ENCODE measurements around the gene WDR59. TPM values are rescaled to one million over a fixed set of nuclear protein-coding genes. Genes with fewer than 3 reads are reported as not detected.
A peak's percentile ranks its signal among the peaks of the same experiment; 100 is the strongest.

The WDR59 gene
- total and polyA plus RNA-seq, 2 donors (not counting 3 experiments of a cell fraction or from before 2014, with no cell fraction given) = 51.1 to 60.0 TPM

DNA sequence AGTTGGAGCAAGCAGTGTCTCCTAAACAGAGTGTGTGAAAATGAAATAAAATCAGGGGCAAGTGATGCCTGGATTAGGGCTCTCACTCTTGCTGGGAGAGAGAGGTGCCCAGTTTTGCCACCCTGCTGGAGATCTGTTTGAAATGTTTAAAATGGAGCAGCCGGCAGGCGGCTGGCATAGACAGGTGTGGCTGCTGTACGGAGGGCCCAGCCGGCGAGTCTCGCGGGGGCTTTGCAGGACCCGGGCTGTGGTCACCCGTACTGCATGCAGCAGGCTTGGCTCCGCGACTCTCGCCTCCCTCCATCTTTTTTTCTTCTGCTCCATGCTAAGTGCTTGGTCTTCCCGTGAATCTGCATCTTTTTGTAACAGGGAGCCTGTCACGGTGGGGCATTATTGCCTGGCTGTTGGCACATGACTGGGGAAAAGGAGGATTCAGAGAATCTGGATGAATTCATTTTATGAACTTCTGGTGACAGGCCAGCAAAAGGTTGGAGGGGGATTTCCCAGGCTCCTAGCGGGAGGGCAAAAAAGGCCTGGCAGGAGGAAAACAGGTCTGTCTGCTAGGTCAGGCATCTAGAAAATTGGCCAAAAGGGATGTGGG lies 15.7 kb upstream of the WDR59 start:
- peak; percentile 42 for DNase-seq (ENCODE audit: low read depth, low spot score)
- peak overlapping the region; percentile 80 for H3K4me2 ChIP-seq (ENCODE audit: insufficient read depth, low read length)
- peak overlapping the region; percentile 61 to 82 (median 63) for H3K4me3 ChIP-seq (replicated peaks in 1 of 3; ENCODE audit: insufficient read depth in 1 of 3, low read depth in 1 of 3, low read length in 3 of 3)
- no peaks in the 10 kb centered on the region for H3K9me3 ChIP-seq (replicated peaks; ENCODE audit: control insufficient read depth, insufficient read depth, low read length)
- no TSS peak for BruUV-seq (replicated peaks)
- intact Hi-C loops (cut with micrococcal nuclease) (loop anchor here (1.0 kb wide), 2 partner anchors 12 to 149 kb away; no protein-coding TSS in a partner anchor), dilution Hi-C loops (cut with MboI; ENCODE audit: extremely low pct_ligation_motif_present, low sequenced_read_pairs) (no loop called here)
- H3K36me3 ChIP-seq (ENCODE audit: control insufficient read depth in 2 of 2, extremely low read depth in 1 of 2, insufficient read depth in 2 of 2, low read length in 2 of 2) = no peaks in the 10 kb centered on the region
- peak overlapping the region; percentile 15 for H2AFZ ChIP-seq (ENCODE audit: low read depth, low read length)
- peaks cover 21% of the 10 kb centered on the region for H3K4me1 ChIP-seq (ENCODE audit: control insufficient read depth, extremely low read depth, insufficient read depth, low read length)
- FAIRE-seq = no peak
- POLR2A ChIA-PET = no interaction called here
- TF ChIP-seq, protein P1, sequence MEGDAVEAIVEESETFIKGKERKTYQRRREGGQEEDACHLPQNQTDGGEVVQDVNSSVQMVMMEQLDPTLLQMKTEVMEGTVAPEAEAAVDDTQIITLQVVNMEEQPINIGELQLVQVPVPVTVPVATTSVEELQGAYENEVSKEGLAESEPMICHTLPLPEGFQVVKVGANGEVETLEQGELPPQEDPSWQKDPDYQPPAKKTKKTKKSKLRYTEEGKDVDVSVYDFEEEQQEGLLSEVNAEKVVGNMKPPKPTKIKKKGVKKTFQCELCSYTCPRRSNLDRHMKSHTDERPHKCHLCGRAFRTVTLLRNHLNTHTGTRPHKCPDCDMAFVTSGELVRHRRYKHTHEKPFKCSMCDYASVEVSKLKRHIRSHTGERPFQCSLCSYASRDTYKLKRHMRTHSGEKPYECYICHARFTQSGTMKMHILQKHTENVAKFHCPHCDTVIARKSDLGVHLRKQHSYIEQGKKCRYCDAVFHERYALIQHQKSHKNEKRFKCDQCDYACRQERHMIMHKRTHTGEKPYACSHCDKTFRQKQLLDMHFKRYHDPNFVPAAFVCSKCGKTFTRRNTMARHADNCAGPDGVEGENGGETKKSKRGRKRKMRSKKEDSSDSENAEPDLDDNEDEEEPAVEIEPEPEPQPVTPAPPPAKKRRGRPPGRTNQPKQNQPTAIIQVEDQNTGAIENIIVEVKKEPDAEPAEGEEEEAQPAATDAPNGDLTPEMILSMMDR (IDR thresholded peaks at IDR 0.05; ENCODE audit: extremely low read depth in 1 of 2, insufficient read depth in 1 of 2, low read depth in 1 of 2, low read length in 2 of 2) = peak in 1 of 2 donors; percentile 18
- TF ChIP-seq FOS (IDR thresholded peaks at IDR 0.05; ENCODE audit: borderline replicate concordance, insufficient read depth, low read length) = no peak
- no peaks in the 10 kb centered on the region for H3K9me1 ChIP-seq (replicated peaks; ENCODE audit: control insufficient read depth, extremely low read depth, insufficient read depth, low read length)
- no peaks in the 10 kb centered on the region for H3K27me3 ChIP-seq (ENCODE audit: control insufficient read depth in 2 of 2, insufficient read depth in 2 of 2, low read length in 2 of 2)
- peaks cover 50% of the 10 kb centered on the region for H3K79me2 ChIP-seq (ENCODE audit: control insufficient read depth, insufficient read depth, low read length)
- H3K9ac ChIP-seq (replicated peaks; ENCODE audit: extremely low read depth, insufficient read depth, low read length) = peak overlapping the region; percentile 35
- no peak overlapping the region for H3K27ac ChIP-seq (ENCODE audit: insufficient read depth, low read depth, low read length)
- CTCF ChIA-PET = interaction anchor here (1.0 to 5.9 kb wide), 5 partner anchors 11 to 110 kb away, joined by 3 to 317 read pairs (median 10); no protein-coding TSS in a partner anchor
- no peaks in the 10 kb centered on the region for H4K20me1 ChIP-seq (replicated peaks; ENCODE audit: control insufficient read depth, extremely low read depth, insufficient read depth, low read length)
